GM18909 (cell line): Measurements from ENCODE around the gene STRC.
"Not testable (repeated sequence)": the region's sequence is repeated elsewhere in the genome, so short reads cannot be mapped to it uniquely, and the experiment has no call there.

Source experiments
- ATAC-seq: cut with Tn5 transposase; IDR thresholded peaks from one replicate; pipeline ENCODE4 v1.9.1; 2021; ENCODE audit warnings: mild to moderate bottlenecking; ENCODE audit not compliant: unreplicated experiment, poor library complexity

Gene STRC

DNA sequence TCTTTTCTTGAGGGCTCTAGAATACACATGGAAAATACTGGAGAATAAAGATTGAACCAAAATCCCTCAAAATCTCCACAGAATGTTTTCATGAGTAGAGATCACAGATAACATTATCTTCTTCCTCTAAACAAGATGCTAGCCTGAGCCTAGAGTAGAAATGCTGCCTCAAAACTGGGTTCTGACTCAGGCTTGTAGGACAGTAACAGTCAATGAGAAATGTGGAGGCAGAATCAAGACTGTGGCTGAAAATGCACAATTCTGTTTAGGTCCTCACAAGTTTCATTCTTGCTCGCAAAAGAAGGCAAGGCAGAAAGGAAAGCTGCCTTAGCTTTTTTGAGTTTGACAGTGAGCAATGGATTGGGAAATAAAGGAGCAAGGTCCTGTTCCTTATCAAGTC, 44.0 kb downstream of the STRC start:
- ATAC-seq = not testable (repeated sequence)

DNA sequence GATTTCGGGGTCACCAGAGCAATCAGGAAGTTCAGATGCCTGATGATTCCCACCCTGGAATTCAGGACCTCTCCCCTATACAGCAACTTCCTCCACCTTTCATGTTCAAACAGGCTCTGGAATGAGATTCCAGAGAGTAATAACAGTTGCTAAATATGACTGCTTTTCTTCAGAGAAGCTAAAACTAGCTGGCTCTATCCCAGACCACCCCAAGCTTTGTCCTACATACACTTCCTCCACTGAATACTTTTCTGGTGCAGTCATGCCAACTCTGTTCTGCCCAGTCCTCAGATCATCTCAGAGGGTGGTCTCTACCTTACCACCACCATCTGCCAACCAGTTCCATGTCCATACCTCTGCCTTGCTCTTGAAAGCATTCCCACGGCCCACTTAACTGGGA, 52.0 kb downstream of the STRC start:
- ATAC-seq = not testable (repeated sequence)

DNA sequence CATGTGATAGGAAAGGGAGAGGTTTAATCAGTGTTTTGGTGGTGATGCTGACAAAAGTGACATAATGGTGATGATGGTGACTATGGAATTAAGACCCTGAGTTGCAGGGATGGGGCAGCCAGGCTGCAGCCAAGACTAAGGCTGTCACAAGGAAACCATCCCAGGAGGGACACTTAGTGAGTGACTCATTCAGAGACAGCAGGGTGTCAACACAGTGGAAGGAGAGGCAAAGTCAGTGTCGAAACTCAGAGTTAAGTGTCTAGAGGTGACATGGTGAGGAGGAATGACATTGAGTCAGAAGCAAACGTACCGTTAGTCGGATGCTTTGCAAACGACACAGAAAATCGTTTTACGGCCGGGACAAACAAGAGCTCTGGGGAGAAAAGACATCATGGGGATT, 54.8 kb downstream of the STRC start:
- ATAC-seq = not testable (repeated sequence)

DNA sequence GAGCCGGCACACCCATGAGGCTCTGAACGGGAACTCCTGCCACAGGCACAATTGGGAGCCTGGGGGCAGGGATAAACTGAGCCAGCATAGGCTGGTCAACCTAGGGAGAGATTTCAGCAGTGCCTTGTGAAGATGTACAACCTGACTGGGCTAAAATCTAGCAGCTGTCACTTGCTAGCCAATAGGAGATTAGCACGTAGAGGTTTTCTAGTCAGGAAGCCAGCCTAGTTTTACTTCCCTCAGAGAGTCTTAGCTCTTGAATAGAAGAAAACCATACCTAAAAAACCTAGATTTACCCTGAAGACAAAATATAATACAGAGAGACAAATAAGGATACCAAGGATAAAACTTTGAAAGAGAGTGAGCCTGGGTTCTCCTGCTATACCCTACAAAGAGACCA, 55.8 kb downstream of the STRC start:
- ATAC-seq = not testable (repeated sequence)

DNA sequence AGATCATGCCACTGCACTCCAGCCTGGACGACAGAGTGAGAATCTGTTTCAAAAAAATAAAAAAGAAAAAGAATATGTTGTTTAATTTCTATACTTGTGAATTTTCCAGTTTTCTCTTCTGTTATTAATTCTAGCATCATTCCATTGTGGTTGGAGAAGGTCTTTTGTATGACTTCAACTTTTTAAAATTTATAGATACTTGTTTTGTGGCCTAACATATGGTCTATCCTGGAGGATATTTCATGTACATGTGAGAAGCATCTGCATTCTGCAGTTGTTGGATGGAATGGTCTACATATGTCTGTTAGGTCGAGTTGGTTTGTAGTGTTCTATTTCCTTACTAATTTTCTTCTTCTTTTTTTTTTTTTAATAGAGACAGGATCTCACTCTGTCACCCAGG, 65.6 kb downstream of the STRC start:
- ATAC-seq = no peak

DNA sequence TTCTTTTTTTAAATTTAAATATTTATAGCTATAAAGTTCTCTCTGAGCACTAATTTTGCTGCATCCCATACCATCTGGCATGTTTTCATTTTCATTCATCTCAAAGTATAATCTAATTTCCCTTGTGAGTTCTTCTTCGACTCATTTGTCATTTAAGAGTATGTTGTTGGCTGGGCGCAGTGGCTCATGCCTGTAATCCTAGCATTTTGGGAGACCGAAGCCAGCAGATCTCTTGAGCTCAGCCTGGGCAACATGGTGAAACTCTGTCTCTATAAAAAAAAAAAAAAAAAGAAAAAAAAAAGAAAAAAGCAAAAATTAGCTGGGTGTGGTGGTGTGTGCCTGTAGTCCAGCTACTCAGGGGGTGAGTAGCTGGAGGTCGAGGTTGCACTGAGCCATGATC, 66.3 kb downstream of the STRC start:
- ATAC-seq = no peak

DNA sequence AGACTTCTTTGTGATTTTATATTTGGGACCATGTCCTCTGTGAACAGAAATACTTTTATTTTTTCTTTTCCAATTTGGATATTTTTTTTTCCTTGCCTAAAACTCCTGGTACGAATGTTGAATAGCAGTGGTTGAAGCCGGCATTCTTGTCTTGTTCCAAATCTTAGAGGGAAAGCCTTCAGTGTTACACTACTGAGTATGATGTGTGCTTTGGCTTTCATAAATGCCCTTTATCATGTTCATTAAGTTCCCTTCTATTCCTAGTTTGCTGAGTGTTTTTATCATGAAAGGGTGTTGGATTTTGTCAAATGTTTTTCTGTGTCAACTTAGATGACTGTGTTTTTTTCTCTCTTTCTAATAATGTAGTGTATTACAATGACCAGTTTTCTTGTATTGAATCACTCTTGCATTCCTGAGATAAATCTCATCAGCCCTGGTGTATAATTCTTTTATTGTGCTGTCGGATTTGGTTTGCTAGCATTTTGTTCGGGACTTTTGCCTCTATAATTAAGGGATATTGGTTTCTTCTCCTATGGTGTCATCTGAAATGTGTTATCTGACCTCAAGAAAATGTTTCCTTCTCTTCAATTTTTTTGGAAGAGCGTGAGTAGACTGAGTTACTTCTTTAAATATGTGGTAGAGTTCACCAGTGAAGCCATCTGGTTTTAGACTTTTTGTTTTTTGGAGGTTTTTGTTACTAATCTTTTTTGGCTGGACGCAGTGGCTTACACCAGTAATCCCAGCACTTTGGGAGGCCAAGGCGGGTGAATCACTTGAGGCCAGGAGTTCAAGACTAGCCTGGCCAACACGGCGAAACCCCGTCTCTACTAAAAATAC, 67.9 kb downstream of the STRC start:
- ATAC-seq = no peak
